DOHH2 (cell line): ENCODE results near the gene AMOT.

Source experiments
- H3F3A ChIP-seq: fragments of 200-600 bp; sonication (generic), shearing (Covaris generic); 2 replicates; pipeline ENCODE4 v1.6.0; 2016; ENCODE audit warnings: antibody characterized with exemption, mild to moderate bottlenecking; ENCODE audit not compliant: control insufficient read depth, insufficient read depth
- H3K27ac ChIP-seq: fragments of 200-600 bp; sonication (generic); 2 replicates; pipeline ENCODE4 v1.5.1; 2014; ENCODE audit warnings: low read depth, mild to moderate bottlenecking, low read length, moderate library complexity
- H3K27me3 ChIP-seq: fragments of 200-600 bp; sonication (generic); 2 replicates; pipeline ENCODE4 v1.6.1; 2014; ENCODE audit warnings: mild to moderate bottlenecking, low read length, mixed read lengths; ENCODE audit not compliant: control insufficient read depth
- H3K36me3 ChIP-seq: fragments of 200-600 bp; sonication (generic); 2 replicates; pipeline ENCODE4 v1.6.1; 2014; ENCODE audit warnings: mild to moderate bottlenecking, low read length, moderate library complexity, mixed read lengths; ENCODE audit not compliant: control insufficient read depth
- H3K4me1 ChIP-seq: fragments of 200-600 bp; sonication (generic); 2 replicates; pipeline ENCODE4 v1.6.1; 2014; ENCODE audit warnings: mild to moderate bottlenecking, low read length, mixed read lengths; ENCODE audit not compliant: control insufficient read depth
- H3K4me2 ChIP-seq: fragments of 200-600 bp; sonication (generic); 2 replicates; pipeline ENCODE4 v1.6.0; 2014; ENCODE audit warnings: mild to moderate bottlenecking, low read length, moderate library complexity
- H3K4me3 ChIP-seq: fragments of 200-600 bp; sonication (generic); 2 replicates; pipeline ENCODE4 v1.5.1; 2014; ENCODE audit warnings: mild to moderate bottlenecking, low read length, mixed read lengths
- H3K79me2 ChIP-seq: fragments of 200-600 bp; sonication (generic); 2 replicates; pipeline ENCODE4 v1.6.1; 2014; ENCODE audit warnings: mild to moderate bottlenecking, low read length, mixed read lengths; ENCODE audit not compliant: control insufficient read depth
- H3K9me2 ChIP-seq: fragments of 200-600 bp; sonication (generic); replicated peaks from 2 replicates; pipeline ENCODE4 v1.6.1; 2014; ENCODE audit warnings: mild to moderate bottlenecking, low read length, mixed read lengths; ENCODE audit not compliant: control insufficient read depth
- H3K9me3 ChIP-seq: fragments of 200-600 bp; sonication (generic); 2 replicates; pipeline ENCODE4 v1.6.1; 2014; ENCODE audit warnings: antibody characterized with exemption, low read length, mixed read lengths; ENCODE audit not compliant: control insufficient read depth, insufficient read depth
- H4K20me1 ChIP-seq: fragments of 200-600 bp; sonication (generic); 2 replicates; pipeline ENCODE4 v1.6.0; 2014; ENCODE audit warnings: low read depth, mild to moderate bottlenecking, antibody characterized with exemption, low read length, moderate library complexity; ENCODE audit not compliant: control insufficient read depth, insufficient read depth
- CTCF ChIP-seq: fragments of 200-600 bp; sonication (generic); IDR thresholded peaks from one replicate; pipeline ENCODE4 v1.5.1; 2014; ENCODE audit warnings: antibody characterized with exemption, mild to moderate bottlenecking, low read depth, low read length; ENCODE audit not compliant: poor library complexity, severe bottlenecking
- EZH2phosphoT487 ChIP-seq: fragments of 200-600 bp; sonication (generic); IDR thresholded peaks from 2 replicates; pipeline ENCODE4 v1.6.1; 2017; ENCODE audit warnings: borderline replicate concordance, mild to moderate bottlenecking, antibody characterized with exemption, low read length, moderate library complexity, mixed read lengths

Gene AMOT

DNA sequence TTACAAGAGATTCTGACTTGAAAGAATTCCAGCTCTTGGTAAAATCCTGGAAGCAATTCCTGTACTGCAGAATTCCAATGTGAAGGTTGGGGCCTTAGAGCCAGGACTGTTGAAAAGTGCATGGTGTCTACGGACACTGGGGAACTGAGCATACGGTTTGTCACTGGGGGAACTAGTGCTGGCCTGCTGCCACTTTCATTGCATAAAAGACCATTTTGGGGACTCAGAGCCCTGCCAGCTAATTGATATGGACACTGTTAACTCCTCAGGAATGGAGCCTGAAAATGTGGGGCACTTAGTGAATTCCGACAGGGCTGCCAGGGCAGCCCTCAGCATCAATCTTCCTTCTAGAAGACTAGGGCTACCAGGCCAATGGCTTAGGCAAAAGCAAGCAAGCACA, 55.9 kb downstream of the AMOT start:
- no peaks in the 10 kb centered on the region for H3K27me3 ChIP-seq
- no peak overlapping the region for H3K4me2 ChIP-seq

DNA sequence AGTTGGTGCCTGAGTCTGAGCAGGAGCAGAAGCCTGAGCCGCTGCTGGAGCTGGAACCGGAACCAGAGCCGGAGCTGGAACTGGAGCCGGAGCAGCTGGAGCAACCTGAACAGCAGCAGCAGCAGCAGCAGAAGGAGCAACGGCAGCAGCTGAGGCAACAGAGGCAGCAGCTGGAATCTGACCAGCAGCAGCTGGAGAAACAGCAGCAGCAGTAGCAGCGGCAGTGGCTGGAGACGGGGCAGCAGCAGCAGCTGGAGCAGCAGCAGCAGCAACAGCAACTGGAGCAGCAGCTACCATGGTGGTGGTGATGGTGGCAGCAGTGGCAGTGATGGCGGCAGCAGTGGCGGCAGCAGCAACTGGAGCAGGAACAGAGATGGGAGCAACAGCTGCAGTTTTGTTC, 61.5 kb downstream of the AMOT start:
- Histone ChIP-seq H3K4me2 (no peak overlapping the region), H3K4me3 (no peak overlapping the region), H3K36me3 (no peaks in the 10 kb centered on the region), H3K9me3 (no peaks in the 10 kb centered on the region), H3K9me2 (no peaks in the 10 kb centered on the region), H3F3A (no peaks in the 10 kb centered on the region), H4K20me1 (no peaks in the 10 kb centered on the region), H3K27me3 (no peaks in the 10 kb centered on the region), H3K79me2 (no peaks in the 10 kb centered on the region), H3K27ac (no peak overlapping the region), H3K4me1 (no peaks in the 10 kb centered on the region)
- no peak for TF ChIP-seq CTCF
- TF ChIP-seq EZH2phosphoT487: no peak

More for the DNA sequence above, 55.9 kb downstream of the AMOT start:
- H3K9me3 ChIP-seq: no peaks in the 10 kb centered on the region
- no peak overlapping the region for H3K27ac ChIP-seq
- H3F3A ChIP-seq: no peaks in the 10 kb centered on the region
- no peaks in the 10 kb centered on the region for H3K4me1 ChIP-seq
- no peak overlapping the region for H3K4me3 ChIP-seq
- TF ChIP-seq CTCF: no peak
- TF ChIP-seq EZH2phosphoT487: no peak
- no peaks in the 10 kb centered on the region for H3K9me2 ChIP-seq
- no peaks in the 10 kb centered on the region for H4K20me1 ChIP-seq
- H3K36me3 ChIP-seq: no peaks in the 10 kb centered on the region
- no peaks in the 10 kb centered on the region for H3K79me2 ChIP-seq

DNA sequence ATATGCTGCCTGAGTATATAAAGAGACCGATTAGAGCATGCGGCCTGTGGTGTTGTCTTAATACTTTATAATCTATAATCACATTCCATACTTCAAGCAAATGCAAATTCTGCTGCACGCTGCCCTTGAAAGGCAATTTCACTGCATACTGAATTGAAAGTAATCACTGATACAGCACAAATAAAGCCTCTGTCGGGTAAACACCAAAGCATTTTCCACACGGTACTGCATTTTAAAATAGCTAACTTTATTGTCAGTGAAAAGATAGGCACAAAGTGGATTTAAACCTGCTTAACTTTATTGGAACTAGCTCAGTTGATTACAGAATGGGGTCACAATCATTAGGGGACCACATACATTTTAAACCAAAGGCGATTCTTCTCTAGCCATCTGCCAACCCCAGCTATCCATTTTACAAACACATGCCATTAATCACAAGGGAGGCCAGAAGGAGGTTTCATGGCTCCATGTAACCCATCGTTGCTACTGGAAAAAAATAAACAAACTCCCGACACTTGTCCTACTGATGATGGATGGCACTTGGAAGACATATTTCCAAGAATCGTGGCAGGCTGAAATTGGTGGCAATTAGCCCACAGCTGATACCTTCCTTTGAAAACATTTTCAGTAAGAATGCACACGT, 65.9 kb downstream of the AMOT start:
- H3K9me2 ChIP-seq: no peaks in the 10 kb centered on the region
- no peaks in the 10 kb centered on the region for H3K27me3 ChIP-seq
- H3K79me2 ChIP-seq: no peaks in the 10 kb centered on the region
- H3K36me3 ChIP-seq: no peaks in the 10 kb centered on the region
- TF ChIP-seq EZH2phosphoT487 (no peak), CTCF (no peak)
- no peak overlapping the region for H3K4me3 ChIP-seq
- no peak overlapping the region for H3K4me2 ChIP-seq
- H3K4me1 ChIP-seq: no peaks in the 10 kb centered on the region
- no peak overlapping the region for H3K27ac ChIP-seq
- H3F3A ChIP-seq: no peaks in the 10 kb centered on the region
- no peaks in the 10 kb centered on the region for H3K9me3 ChIP-seq
- no peaks in the 10 kb centered on the region for H4K20me1 ChIP-seq

DNA sequence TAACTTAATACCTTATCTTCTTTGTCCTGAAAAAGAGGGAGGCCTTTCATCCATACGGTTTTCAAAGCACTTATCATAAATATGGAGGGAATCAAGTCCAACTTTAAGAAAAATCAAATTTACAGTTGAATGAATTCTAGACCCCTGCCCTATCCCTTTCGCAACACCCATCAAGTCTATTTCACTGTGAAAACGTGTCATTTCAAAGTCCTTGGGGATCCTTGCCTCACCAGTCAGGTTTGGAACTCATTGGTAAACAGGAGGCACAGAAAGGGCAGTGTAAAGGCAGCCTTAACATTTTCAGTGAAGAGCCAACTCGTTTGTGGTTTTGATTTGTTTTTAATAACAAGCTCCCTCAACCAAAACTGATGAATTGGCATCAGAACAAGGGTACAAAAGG, 66.5 kb downstream of the AMOT start:
- Histone ChIP-seq H3K27ac (no peak overlapping the region), H3K4me3 (no peak overlapping the region), H3K9me3 (no peaks in the 10 kb centered on the region), H3K4me1 (no peaks in the 10 kb centered on the region), H3K9me2 (no peaks in the 10 kb centered on the region), H3K36me3 (no peaks in the 10 kb centered on the region), H3F3A (no peaks in the 10 kb centered on the region), H3K79me2 (no peaks in the 10 kb centered on the region), H3K4me2 (no peak overlapping the region), H4K20me1 (no peaks in the 10 kb centered on the region), H3K27me3 (no peaks in the 10 kb centered on the region)
- TF ChIP-seq EZH2phosphoT487: no peak
- no peak for TF ChIP-seq CTCF
